GM12874 (cell line): ENCODE results near the gene HOATZ.

ENCODE experiments used
- TF ChIP-seq, protein P1 (sequence below): IDR thresholded peaks from 2 replicates; pipeline ENCODE4 v1.5.1; 2011; ENCODE audit warnings: low read depth, mild to moderate bottlenecking, control low read depth, low read length, moderate library complexity; ENCODE audit not compliant: insufficient read depth

The HOATZ gene

GRCh38 chr11:111560800-111561199 is 46.2 kb downstream of the HOATZ start:
- TF ChIP-seq, protein P1, sequence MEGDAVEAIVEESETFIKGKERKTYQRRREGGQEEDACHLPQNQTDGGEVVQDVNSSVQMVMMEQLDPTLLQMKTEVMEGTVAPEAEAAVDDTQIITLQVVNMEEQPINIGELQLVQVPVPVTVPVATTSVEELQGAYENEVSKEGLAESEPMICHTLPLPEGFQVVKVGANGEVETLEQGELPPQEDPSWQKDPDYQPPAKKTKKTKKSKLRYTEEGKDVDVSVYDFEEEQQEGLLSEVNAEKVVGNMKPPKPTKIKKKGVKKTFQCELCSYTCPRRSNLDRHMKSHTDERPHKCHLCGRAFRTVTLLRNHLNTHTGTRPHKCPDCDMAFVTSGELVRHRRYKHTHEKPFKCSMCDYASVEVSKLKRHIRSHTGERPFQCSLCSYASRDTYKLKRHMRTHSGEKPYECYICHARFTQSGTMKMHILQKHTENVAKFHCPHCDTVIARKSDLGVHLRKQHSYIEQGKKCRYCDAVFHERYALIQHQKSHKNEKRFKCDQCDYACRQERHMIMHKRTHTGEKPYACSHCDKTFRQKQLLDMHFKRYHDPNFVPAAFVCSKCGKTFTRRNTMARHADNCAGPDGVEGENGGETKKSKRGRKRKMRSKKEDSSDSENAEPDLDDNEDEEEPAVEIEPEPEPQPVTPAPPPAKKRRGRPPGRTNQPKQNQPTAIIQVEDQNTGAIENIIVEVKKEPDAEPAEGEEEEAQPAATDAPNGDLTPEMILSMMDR = no peak

- TF ChIP-seq, protein P1 = no peak
These were observed 46.7 kb downstream of the HOATZ start for GRCh38 chr11:111561306-111561705.

DNA sequence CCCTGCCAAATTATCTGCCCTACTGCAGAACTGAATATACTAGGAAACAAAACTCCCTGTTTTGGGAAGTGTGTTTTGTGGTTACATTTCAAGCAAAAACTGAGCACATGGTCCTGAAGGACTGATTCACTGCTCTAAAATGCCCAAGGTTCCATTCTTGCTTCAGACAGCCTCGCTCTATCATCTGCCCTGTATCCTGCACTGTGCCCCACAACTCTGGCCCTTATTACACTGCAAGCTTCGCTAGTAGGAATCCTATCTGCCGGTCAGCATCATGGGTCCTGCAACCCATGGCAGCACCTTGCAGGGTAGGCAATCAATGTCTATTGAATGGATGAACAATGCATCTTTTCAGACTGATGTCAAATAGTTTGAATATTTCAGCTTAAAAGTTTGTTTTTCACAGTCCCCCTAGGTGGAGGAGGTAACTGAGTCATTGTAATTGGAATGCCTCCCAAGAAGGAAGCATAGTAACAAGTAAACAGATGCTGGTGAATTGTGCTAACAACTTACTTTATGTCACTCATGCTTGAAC is 47.3 kb downstream of the HOATZ start:
- TF ChIP-seq, protein P1 = no peak

DNA sequence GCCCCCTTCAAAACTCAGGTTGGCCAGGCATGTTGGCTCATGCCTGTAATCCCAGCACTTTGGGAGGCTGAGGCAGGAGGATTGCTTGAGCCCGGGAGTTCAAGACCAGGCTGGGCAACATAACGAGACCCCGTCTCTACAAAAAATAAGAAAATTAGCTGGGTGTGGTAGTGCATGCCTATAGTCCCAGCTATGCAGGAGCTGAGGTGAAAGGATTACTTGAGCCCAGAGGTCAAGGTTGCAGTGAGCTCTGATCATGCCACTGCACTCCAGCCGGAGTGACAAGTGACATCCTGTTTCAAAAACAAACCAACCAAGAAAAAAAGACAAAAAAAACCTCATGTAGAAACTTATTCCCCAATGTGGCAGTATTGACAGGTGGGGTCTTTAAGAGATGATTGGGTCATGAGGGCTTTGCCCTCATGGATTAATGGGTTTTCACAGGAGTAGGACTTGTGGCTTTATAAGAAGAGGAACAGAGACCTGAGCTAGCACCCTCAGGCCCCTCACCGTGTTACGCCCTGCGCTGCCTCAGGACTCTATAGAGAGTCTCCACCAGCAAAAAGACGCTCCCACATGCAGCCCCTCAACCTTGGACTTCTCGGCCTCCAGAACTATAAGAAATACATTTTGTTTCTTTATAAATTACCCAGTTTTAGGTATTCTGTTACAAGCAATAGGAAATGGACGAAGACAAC is 48.3 kb downstream of the HOATZ start:
- TF ChIP-seq, protein P1 = no peak

GRCh38 chr11:111565114-111565720 is 50.6 kb downstream of the HOATZ start:
- TF ChIP-seq, protein P1 = peak; percentile 68

GRCh38 chr11:111566324-111566723 is 51.7 kb downstream of the HOATZ start:
- TF ChIP-seq, protein P1 = no peak

GRCh38 chr11:111569476-111569875 is 54.9 kb downstream of the HOATZ start:
- TF ChIP-seq, protein P1 = no peak
